DND-41 (cell line): ENCODE results near the gene PDIA6.

Experiments
- CTCF ChIP-seq: IDR thresholded peaks from 2 replicates; pipeline ENCODE4 v1.5.1; 2012; ENCODE audit warnings: borderline replicate concordance, low read length, moderate library complexity, mild to moderate bottlenecking; ENCODE audit not compliant: poor library complexity, severe bottlenecking; ENCODE audit errors: extremely low read depth
- EZH2 ChIP-seq: IDR thresholded peaks from 3 replicates; pipeline ENCODE4 v1.6.1; 2012; ENCODE audit warnings: borderline replicate concordance, low read depth, mild to moderate bottlenecking, moderate library complexity, low read length, inconsistent platforms; ENCODE audit not compliant: severe bottlenecking

- TF ChIP-seq CTCF: no peak
- no peak for TF ChIP-seq EZH2
Observed at GRCh38 chr2:10848541-10848940, 36.0 kb upstream of the PDIA6 start.
